Measurements from ENCODE around the gene CCDC97. TPM values are rescaled to one million over a fixed set of nuclear protein-coding genes. Genes with fewer than 3 reads are reported as not detected.
A peak's percentile ranks its signal among the peaks of the same experiment; 100 is the strongest.

Gene CCDC97
- total RNA-seq, 2 experiments from 2014 or later = 20.5 to 23.4 TPM

DNA sequence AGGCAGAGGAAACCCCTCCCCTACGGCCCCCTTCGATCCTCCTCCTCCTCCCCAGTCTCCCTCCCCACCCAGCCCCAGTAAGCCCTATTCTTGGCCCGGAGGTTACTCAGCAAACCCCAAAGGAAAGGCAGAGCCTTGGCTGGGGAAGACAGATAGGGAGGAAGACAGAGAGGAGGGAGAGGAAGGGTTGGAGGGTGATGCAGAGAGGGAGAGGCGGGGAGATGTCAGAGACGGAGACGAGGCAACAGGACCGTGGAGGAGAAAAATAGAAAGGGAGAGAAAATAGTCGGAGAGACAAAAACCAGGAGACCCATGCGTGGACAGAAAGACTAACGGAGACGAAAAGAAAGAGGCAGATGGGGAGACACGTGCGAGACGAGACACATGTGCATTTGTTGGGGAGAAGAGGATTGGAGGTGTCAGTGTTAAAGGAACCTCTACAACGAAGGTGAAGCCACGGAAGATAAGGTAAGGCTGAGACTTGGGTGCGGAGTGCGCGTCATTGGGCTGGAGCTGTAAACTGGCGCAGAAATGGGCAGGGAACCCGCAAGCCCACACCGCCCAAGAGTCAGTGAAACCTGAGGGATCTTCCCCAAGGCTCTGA is 40.9 kb downstream of the CCDC97 start:
- Mint-ChIP-seq H3K36me3 (peaks cover 39% of the 10 kb centered on the region), H3K4me1 (ENCODE audit: low read depth) (peaks cover 36% of the 10 kb centered on the region), H3K4me3 (peak overlapping the region; percentile 95), H3K27ac (peak overlapping the region; percentile 94), H3K27me3 (no peaks in the 10 kb centered on the region), H3K9me3 (no peaks in the 10 kb centered on the region)
- ChIA-PET CTCF (interaction anchor here (1.0 to 6.1 kb wide), 11 partner anchors 14 to 246 kb away, joined by 3 to 69 read pairs (median 6); partner anchors contain the start of gene B9D2), POLR2A (interaction anchor here (0.6 to 6.6 kb wide), 10 partner anchors 13 to 198 kb away, joined by 3 to 43 read pairs (median 6); partner anchors contain the start of genes B9D2 and HNRNPUL1)
- DNase-seq = peak; percentile 23
- intact Hi-C loops (cut with micrococcal nuclease) = loop anchor here (1.0 to 5.0 kb wide), 3 partner anchors 24 to 196 kb away; no protein-coding TSS in a partner anchor

DNA sequence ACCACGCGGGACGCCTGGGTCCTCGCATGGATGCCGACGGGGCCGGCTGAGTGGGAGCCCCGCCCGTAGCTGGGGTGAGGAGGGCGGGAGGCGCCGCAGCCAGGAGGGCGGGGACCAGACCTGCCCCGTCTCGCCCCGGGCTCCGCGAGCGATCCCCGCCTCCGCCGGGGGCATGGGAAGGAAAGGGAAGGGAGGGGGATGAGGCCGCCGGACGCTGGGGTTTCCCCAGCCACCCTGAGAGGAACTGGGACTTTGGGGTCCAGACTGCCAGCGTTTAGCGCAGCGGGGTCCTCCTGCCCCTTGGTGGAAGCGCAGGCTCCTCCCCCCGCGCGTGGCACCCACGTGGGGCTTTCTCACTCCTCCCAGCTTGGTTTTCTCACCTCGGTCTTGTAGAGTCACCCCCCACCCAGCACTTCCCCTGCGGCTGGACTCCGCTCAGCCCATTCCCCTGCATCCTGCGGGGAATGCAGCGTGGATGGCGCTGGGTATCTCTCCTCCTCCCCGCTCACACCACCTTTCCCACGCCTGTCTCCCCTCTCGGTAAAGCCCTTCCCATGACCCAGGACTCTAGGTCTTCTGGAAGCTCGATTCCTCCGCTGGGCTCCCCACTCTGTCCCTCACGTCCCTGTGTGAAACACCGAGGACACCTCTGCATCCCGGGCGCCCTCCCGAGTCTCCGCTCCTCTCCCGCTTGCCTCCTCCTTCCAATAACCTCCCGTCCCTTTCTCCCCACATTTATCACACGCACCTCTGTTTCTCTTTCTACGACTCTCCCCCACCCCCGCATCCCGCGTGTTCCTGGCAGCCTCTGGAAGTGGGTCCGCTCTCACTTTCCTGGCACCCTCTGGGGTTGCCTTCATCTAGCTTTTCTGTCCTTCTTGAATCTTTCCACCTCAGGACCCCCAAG is 41.6 kb downstream of the CCDC97 start:
- H3K4me3 Mint-ChIP-seq = peak overlapping the region; percentile 95
- H3K9me3 Mint-ChIP-seq = no peaks in the 10 kb centered on the region
- POLR2A ChIA-PET = interaction anchor here (0.6 to 6.6 kb wide), 14 partner anchors 12 to 566 kb away, joined by 3 to 43 read pairs (median 4); partner anchors contain the start of genes B9D2 and HNRNPUL1
- no peaks in the 10 kb centered on the region for H3K27me3 Mint-ChIP-seq
- H3K4me1 Mint-ChIP-seq (ENCODE audit: low read depth) = peaks cover 43% of the 10 kb centered on the region
- intact Hi-C loops (cut with micrococcal nuclease) = loop anchor here (1.0 to 5.0 kb wide), 6 partner anchors 24 to 196 kb away; partner anchors contain the start of genes BCKDHA and EXOSC5
- peaks cover 35% of the 10 kb centered on the region for H3K36me3 Mint-ChIP-seq
- CTCF ChIA-PET = interaction anchor here (0.9 to 6.1 kb wide), 19 partner anchors 8 to 245 kb away, joined by 3 to 69 read pairs (median 4); partner anchors contain the start of genes B9D2 and HNRNPUL1
- peak; percentile 87 for DNase-seq
- peak overlapping the region; percentile 94 for H3K27ac Mint-ChIP-seq

DNA sequence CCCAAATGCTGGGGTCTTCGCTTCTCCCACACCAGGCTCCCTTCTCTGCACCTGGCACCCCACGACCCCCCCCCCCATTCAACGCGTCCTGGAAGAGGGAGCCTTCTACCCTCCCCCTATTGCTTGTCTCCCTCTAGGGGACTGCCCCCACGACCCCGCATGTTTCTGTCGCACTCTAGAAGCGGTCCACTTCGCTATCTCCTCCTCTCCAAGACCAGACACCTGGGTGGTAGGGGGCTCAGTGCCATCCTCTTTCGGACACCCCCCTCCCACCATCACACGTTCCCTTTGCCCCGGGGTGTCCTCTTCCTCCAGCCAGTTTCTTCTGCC is 42.3 kb downstream of the CCDC97 start:
- peaks cover 33% of the 10 kb centered on the region for H3K36me3 Mint-ChIP-seq

DNA sequence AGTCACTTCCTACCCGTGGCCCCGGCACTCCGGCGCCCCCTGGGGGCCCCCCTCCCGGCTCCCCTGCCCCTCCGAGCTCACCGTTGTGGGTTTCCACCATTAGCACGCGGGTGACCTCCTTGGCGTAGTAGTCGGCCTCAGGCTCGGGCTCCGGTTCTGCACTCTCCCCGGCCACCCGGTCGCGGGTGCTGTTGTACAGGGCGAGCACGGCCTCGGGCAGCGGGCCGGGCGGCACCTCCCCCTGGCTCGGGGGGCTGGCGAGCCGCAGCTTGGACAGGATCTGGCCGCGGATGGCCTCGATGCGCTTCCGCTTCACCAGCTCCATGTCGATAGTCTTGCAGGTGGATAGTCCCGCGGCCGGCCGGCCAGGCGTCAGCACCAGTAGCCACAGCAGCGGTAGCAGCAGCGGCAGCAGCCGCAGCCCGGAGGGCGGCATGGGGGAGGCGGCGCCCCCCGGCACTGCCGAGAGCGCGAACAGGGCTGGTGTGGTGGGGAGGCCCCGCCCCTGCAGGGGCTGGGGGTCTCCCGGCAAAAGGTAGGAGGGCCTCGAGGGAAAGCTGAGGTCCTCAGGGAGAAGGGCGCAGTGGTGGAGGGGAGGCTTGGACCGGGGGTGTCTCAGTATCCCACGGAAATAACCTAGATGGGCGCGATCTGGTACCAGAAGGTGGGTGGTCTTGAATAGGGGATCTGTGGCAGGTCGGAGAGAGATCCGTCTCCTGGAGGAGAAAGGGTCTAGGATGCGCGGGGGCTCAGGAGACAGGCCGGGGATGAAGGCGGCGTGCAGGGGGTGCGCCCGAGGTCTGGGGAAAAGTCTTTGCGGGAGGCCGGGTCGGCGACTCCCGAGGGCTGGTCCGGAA is 42.9 kb downstream of the CCDC97 start:
- Mint-ChIP-seq H3K4me1 (ENCODE audit: low read depth) (peaks cover 55% of the 10 kb centered on the region), H3K36me3 (peaks cover 31% of the 10 kb centered on the region), H3K4me3 (peak overlapping the region; percentile 95), H3K27me3 (no peaks in the 10 kb centered on the region), H3K27ac (peak overlapping the region; percentile 94), H3K9me3 (no peaks in the 10 kb centered on the region)
- POLR2A ChIA-PET = interaction anchor here (0.8 to 6.6 kb wide), 10 partner anchors 11 to 201 kb away, joined by 3 to 43 read pairs (median 4); partner anchors contain the start of genes B9D2 and HNRNPUL1
- CTCF ChIA-PET = interaction anchor here (0.6 to 6.1 kb wide), 19 partner anchors 9 to 1206 kb away, joined by 3 to 69 read pairs (median 4); partner anchors contain the start of genes B9D2, DMAC2 and HNRNPUL1
- intact Hi-C loops (cut with micrococcal nuclease) = loop anchor here (1.0 to 5.0 kb wide), 5 partner anchors 44 to 194 kb away; partner anchors contain the start of genes BCKDHA and EXOSC5
- DNase-seq = peak; percentile 83

More for the DNA sequence above, 42.3 kb downstream of the CCDC97 start:
- peak overlapping the region; percentile 95 for H3K4me3 Mint-ChIP-seq
- no peak for DNase-seq
- intact Hi-C loops (cut with micrococcal nuclease) = loop anchor here (1.0 to 5.0 kb wide), 5 partner anchors 44 to 195 kb away; partner anchors contain the start of genes BCKDHA and EXOSC5
- no peaks in the 10 kb centered on the region for H3K9me3 Mint-ChIP-seq
- H3K4me1 Mint-ChIP-seq (ENCODE audit: low read depth) = peaks cover 49% of the 10 kb centered on the region
- CTCF ChIA-PET = interaction anchor here (0.9 to 6.1 kb wide), 19 partner anchors 8 to 245 kb away, joined by 3 to 69 read pairs (median 4); partner anchors contain the start of genes B9D2, DMAC2 and HNRNPUL1
- H3K27me3 Mint-ChIP-seq = no peaks in the 10 kb centered on the region
- H3K27ac Mint-ChIP-seq = peak overlapping the region; percentile 94
- POLR2A ChIA-PET = interaction anchor here (0.7 to 6.6 kb wide), 10 partner anchors 12 to 567 kb away, joined by 3 to 43 read pairs (median 4); partner anchors contain the start of genes B9D2 and HNRNPUL1

DNA sequence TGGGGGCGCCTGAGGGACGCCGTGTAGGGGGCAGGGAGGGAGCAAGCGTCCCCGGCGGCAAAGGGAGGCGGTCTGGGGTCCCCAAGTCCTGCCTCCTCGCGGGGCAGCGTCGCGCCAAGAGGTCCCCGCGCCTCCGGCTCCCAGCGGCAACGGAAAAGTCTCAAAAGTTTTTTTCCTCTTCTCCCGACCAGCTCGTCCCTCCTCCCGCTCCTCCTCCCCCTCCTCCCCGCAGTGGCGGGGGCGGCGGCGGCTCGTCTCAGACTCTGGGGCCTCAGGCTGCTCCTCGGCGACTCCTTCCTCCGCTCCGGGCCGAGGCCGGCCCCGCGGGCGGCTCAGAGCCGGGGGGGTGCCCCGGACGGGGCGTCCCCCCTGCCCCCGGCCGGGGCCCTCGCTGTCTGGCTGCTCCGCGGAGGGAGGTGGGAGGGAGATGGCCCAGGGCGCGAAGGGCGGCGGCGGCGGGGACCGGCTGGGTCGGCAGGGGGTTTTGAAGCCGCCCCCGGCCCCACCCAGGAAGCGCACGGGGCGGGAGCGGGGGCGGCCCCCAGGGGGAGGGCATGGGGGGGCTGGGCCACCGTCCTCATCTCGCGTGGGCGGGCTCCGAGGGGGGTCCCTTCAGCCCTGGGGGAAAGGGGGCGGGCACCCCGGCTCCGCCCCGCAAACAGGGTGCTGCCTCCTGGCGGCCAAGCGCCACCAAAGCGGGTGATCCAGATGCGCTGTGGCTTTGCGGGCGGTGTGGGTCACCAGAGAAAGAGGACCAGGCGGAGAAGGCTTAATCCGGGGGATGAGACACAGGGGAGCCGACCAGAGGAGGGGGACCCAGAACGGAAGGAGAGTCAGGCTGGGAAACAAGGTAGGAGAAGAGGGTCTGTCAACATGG is 43.7 kb downstream of the CCDC97 start, which contains the start of gene TGFB1:
Gene TGFB1 (minus strand): TSS at position 457 of the 877 bp plus-strand sequence. CDS start 878 bp downstream, outside the sequence.
- peak within 1 kb of the TSS; percentile 95 for H3K4me3 Mint-ChIP-seq
- H3K27me3 Mint-ChIP-seq = no peaks in the 10 kb centered on the region
- H3K4me1 Mint-ChIP-seq (ENCODE audit: low read depth) = peaks cover 58% of the 10 kb centered on the region
- intact Hi-C loops (cut with micrococcal nuclease) = loop anchor here (2.0 to 5.0 kb wide), 3 partner anchors 43 to 194 kb away; partner anchors contain the start of genes BCKDHA and EXOSC5
- peaks cover 25% of the 10 kb centered on the region for H3K36me3 Mint-ChIP-seq
- ChIA-PET CTCF (interaction anchor here (0.6 to 6.1 kb wide), 9 partner anchors 11 to 1207 kb away, joined by 3 to 69 read pairs (median 6); partner anchors contain the start of genes B9D2, DMAC2 and HNRNPUL1), POLR2A (interaction anchor here (0.8 to 6.6 kb wide), 5 partner anchors 10 to 195 kb away, joined by 3 to 43 read pairs (median 18); partner anchors contain the start of genes B9D2 and HNRNPUL1)
- H3K9me3 Mint-ChIP-seq = no peaks in the 10 kb centered on the region
- peak; percentile 94 for DNase-seq
- peak within 1 kb of the TSS; percentile 94 for H3K27ac Mint-ChIP-seq

DNA sequence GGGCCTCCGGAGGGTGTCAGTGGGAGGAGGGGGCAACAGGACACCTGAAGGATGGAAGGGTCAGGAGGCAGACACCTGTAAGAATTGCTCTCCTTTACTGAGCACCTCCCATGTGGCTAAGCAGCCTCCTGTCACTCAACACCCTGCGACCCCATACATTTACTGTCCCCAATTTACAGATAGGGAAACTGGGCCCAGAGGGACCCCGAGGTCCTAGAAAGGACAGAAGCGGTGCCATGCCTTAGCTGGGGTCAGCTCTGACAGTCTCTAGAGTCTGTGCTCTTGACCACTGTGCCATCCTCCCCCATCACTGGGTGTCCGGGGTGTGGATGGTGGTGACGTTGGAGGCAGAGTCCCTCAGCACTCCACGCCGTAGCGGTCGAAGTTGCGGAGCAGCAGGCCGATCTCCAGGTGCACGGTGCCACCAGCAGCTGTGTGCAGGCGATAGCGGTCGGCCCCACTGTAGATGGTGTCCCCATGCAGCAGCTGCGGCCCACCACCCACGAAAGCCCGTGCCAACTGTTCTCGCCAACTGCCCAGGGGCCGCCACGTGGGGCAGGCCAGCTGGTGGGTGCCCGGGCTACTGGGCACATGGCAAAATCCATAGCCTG is 44.5 kb downstream of the CCDC97 start:
- peaks cover 50% of the 10 kb centered on the region for H3K4me1 Mint-ChIP-seq (ENCODE audit: low read depth)
- DNase-seq = no peak
- peaks cover 20% of the 10 kb centered on the region for H3K36me3 Mint-ChIP-seq
- ChIA-PET CTCF (interaction anchor here (0.8 to 6.1 kb wide), 2 partner anchors 10 to 61 kb away, joined by 3 to 69 read pairs; partner anchors contain the start of gene B9D2), POLR2A (interaction anchor here (1.6 kb wide), 1 partner anchor 9 kb away, joined by 11 read pairs; the partner anchor contains the start of gene B9D2)
- no peaks in the 10 kb centered on the region for H3K27me3 Mint-ChIP-seq
- intact Hi-C loops (cut with micrococcal nuclease) = loop anchor here (5.0 kb wide), 2 partner anchors 152 to 193 kb away; no protein-coding TSS in a partner anchor
- no peaks in the 10 kb centered on the region for H3K9me3 Mint-ChIP-seq
- peak overlapping the region; percentile 94 for H3K27ac Mint-ChIP-seq
- H3K4me3 Mint-ChIP-seq = peak overlapping the region; percentile 81

DNA sequence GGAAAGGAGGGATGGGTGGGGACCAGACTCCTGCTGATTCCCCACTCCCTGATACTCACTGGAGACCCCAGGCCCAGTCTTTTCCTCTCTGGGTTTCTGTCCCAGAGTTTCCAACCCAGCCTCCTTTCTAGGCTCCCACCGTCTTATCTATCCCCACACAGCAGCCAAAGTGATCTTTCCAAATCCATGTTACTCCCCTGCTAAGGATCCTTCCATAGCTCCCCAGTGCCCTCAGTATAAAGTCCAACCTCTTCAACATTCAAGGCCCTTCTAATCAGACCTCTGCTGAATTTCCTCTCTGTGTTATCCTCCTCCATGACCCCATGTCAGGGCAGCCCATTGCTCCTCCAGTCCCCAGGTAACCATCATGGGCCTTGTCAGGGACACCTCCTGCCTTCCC is 45.1 kb downstream of the CCDC97 start:
- no peaks in the 10 kb centered on the region for H3K27me3 Mint-ChIP-seq
- H3K4me1 Mint-ChIP-seq (ENCODE audit: low read depth) = peaks cover 45% of the 10 kb centered on the region
- H3K36me3 Mint-ChIP-seq = peaks cover 16% of the 10 kb centered on the region
- no peaks in the 10 kb centered on the region for H3K9me3 Mint-ChIP-seq
- H3K4me3 Mint-ChIP-seq = peak overlapping the region; percentile 27
- DNase-seq = no peak
- H3K27ac Mint-ChIP-seq = peak overlapping the region; percentile 86
- ChIA-PET CTCF (interaction anchor here (0.8 to 6.1 kb wide), 3 partner anchors 9 to 151 kb away, joined by 3 to 69 read pairs (median 6); partner anchors contain the start of gene B9D2), POLR2A (interaction anchor here (1.6 kb wide), 1 partner anchor 9 kb away, joined by 11 read pairs; the partner anchor contains the start of gene B9D2)
- intact Hi-C loops (cut with micrococcal nuclease) = loop anchor here (1.0 kb wide), 1 partner anchor 8 kb away; no protein-coding TSS in a partner anchor

DNA sequence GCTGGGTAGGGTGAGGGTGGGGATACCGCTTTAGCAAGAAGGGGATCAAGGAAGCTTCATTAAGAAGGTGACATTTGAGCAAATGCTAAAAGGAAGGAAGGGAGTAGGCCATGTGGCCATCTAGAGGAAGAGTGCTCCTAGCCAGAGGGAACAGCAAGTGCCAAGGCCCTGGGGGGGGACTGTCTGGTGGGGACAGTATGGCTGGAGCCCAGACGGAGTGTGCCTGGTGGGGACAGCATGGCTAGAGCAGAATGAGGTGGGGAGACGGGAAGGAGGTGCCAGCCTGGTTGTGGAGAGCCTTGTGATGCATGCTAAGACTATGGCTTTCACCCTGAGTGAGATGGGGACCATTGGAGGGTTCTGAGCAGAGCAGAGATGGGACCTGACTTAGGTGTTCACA is 45.8 kb downstream of the CCDC97 start:
- H3K9me3 Mint-ChIP-seq = no peaks in the 10 kb centered on the region
- DNase-seq = peak; percentile 13
- peaks cover 43% of the 10 kb centered on the region for H3K4me1 Mint-ChIP-seq (ENCODE audit: low read depth)
- intact Hi-C loops (cut with micrococcal nuclease) = loop anchor here (1.0 kb wide), 1 partner anchor 7 kb away; no protein-coding TSS in a partner anchor
- H3K27me3 Mint-ChIP-seq = no peaks in the 10 kb centered on the region
- H3K4me3 Mint-ChIP-seq = peak overlapping the region; percentile 38
- POLR2A ChIA-PET = interaction anchor here (1.4 to 1.6 kb wide), 2 partner anchors 8 to 28 kb away, joined by 4 to 11 read pairs; partner anchors contain the start of gene B9D2
- CTCF ChIA-PET = interaction anchor here (1.1 to 6.1 kb wide), 3 partner anchors 9 to 152 kb away, joined by 3 to 69 read pairs (median 6); partner anchors contain the start of gene B9D2
- H3K36me3 Mint-ChIP-seq = peaks cover 16% of the 10 kb centered on the region
- H3K27ac Mint-ChIP-seq = peak overlapping the region; percentile 86
